ENCODE measurements around the gene TTC38. TPM values are rescaled to one million over a fixed set of nuclear protein-coding genes. Genes with fewer than 3 reads are reported as not detected.

Gene TTC38
- total RNA-seq, 1 experiment from 2014 or later = 21.9 TPM

- no peaks in the 10 kb centered on the region for H3K4me1 ChIP-seq (ENCODE audit: low read length)
- H3K36me3 ChIP-seq (ENCODE audit: insufficient read depth, low read length) = no peaks in the 10 kb centered on the region; the same call in 1 of the 2 replicates
- no peak overlapping the region for H3K4me3 ChIP-seq (ENCODE audit: low read length)
- DNase-seq = no peak
- H2AFZ ChIP-seq (ENCODE audit: low read length) = no peak overlapping the region
- no peaks in the 10 kb centered on the region for H3K9me2 ChIP-seq (replicated peaks; ENCODE audit: insufficient read depth, low read length)
- H4K20me1 ChIP-seq (ENCODE audit: insufficient read depth, low read depth, low read length) = no peaks in the 10 kb centered on the region
- H3K9ac ChIP-seq (ENCODE audit: low read length) = no peak overlapping the region
- no peak overlapping the region for H3K27ac ChIP-seq (ENCODE audit: low read length)
- H3K4me2 ChIP-seq (ENCODE audit: low read depth, low read length, poor library complexity, severe bottlenecking) = no peak overlapping the region
- H3K79me2 ChIP-seq (ENCODE audit: low read length) = no peaks in the 10 kb centered on the region
- H3K27me3 ChIP-seq (ENCODE audit: low read length) = no peaks in the 10 kb centered on the region
- no peaks in the 10 kb centered on the region for H3K9me3 ChIP-seq (ENCODE audit: low read length)
Measured at GRCh38 chr22:46240907-46241306, 26.9 kb upstream of the TTC38 start.

GRCh38 chr22:46241396-46242007 is 26.3 kb upstream of the TTC38 start:
- H3K4me2 ChIP-seq (ENCODE audit: low read depth, low read length, poor library complexity, severe bottlenecking) = no peak overlapping the region
- H2AFZ ChIP-seq (ENCODE audit: low read length) = no peak overlapping the region
- H3K27ac ChIP-seq (ENCODE audit: low read length) = no peak overlapping the region
- H3K4me1 ChIP-seq (ENCODE audit: low read length) = no peaks in the 10 kb centered on the region
- no peak overlapping the region for H3K4me3 ChIP-seq (ENCODE audit: low read length)
- no peaks in the 10 kb centered on the region for H4K20me1 ChIP-seq (ENCODE audit: insufficient read depth, low read depth, low read length)
- no peak for DNase-seq
- no peak overlapping the region for H3K9ac ChIP-seq (ENCODE audit: low read length)
- no peaks in the 10 kb centered on the region for H3K9me2 ChIP-seq (replicated peaks; ENCODE audit: insufficient read depth, low read length)
- H3K9me3 ChIP-seq (ENCODE audit: low read length) = no peaks in the 10 kb centered on the region
- no peaks in the 10 kb centered on the region; the same call in 1 of the 2 replicates for H3K36me3 ChIP-seq (ENCODE audit: insufficient read depth, low read length)
- H3K79me2 ChIP-seq (ENCODE audit: low read length) = no peaks in the 10 kb centered on the region
- H3K27me3 ChIP-seq (ENCODE audit: low read length) = no peaks in the 10 kb centered on the region

GRCh38 chr22:46242076-46242475 is 25.7 kb upstream of the TTC38 start:
- no peak for DNase-seq
- H3K4me3 ChIP-seq (ENCODE audit: low read length) = no peak overlapping the region
- H3K9me2 ChIP-seq (replicated peaks; ENCODE audit: insufficient read depth, low read length) = no peaks in the 10 kb centered on the region
- H3K4me2 ChIP-seq (ENCODE audit: low read depth, low read length, poor library complexity, severe bottlenecking) = no peak overlapping the region
- H3K79me2 ChIP-seq (ENCODE audit: low read length) = no peaks in the 10 kb centered on the region
- H3K27ac ChIP-seq (ENCODE audit: low read length) = no peak overlapping the region
- no peaks in the 10 kb centered on the region for H3K4me1 ChIP-seq (ENCODE audit: low read length)
- no peaks in the 10 kb centered on the region for H3K27me3 ChIP-seq (ENCODE audit: low read length)
- H2AFZ ChIP-seq (ENCODE audit: low read length) = no peak overlapping the region
- no peak overlapping the region for H3K9ac ChIP-seq (ENCODE audit: low read length)
- H3K36me3 ChIP-seq (ENCODE audit: insufficient read depth, low read length) = no peaks in the 10 kb centered on the region; the same call in 1 of the 2 replicates
- H4K20me1 ChIP-seq (ENCODE audit: insufficient read depth, low read depth, low read length) = no peaks in the 10 kb centered on the region
- no peaks in the 10 kb centered on the region for H3K9me3 ChIP-seq (ENCODE audit: low read length)

GRCh38 chr22:46244771-46245170 is 23.0 kb upstream of the TTC38 start:
- Histone ChIP-seq H3K4me2 (ENCODE audit: low read depth, low read length, poor library complexity, severe bottlenecking) (no peak overlapping the region), H3K4me3 (ENCODE audit: low read length) (no peak overlapping the region), H3K27me3 (ENCODE audit: low read length) (no peaks in the 10 kb centered on the region), H3K9me2 (replicated peaks; ENCODE audit: insufficient read depth, low read length) (no peaks in the 10 kb centered on the region), H3K9ac (ENCODE audit: low read length) (no peak overlapping the region), H4K20me1 (ENCODE audit: insufficient read depth, low read depth, low read length) (no peaks in the 10 kb centered on the region), H3K36me3 (ENCODE audit: insufficient read depth, low read length) (no peaks in the 10 kb centered on the region; the same call in 1 of the 2 replicates), H3K9me3 (ENCODE audit: low read length) (no peaks in the 10 kb centered on the region), H3K4me1 (ENCODE audit: low read length) (peaks cover 7% of the 10 kb centered on the region), H2AFZ (ENCODE audit: low read length) (no peak overlapping the region), H3K27ac (ENCODE audit: low read length) (no peak overlapping the region), H3K79me2 (ENCODE audit: low read length) (peaks cover 9% of the 10 kb centered on the region)
- no peak for DNase-seq

- no peak overlapping the region for H2AFZ ChIP-seq (ENCODE audit: low read length)
- no peaks in the 10 kb centered on the region for H3K27me3 ChIP-seq (ENCODE audit: low read length)
- no peak for DNase-seq
- peaks cover 9% of the 10 kb centered on the region for H3K79me2 ChIP-seq (ENCODE audit: low read length)
- no peaks in the 10 kb centered on the region for H3K9me2 ChIP-seq (replicated peaks; ENCODE audit: insufficient read depth, low read length)
- no peaks in the 10 kb centered on the region for H3K9me3 ChIP-seq (ENCODE audit: low read length)
- H3K4me1 ChIP-seq (ENCODE audit: low read length) = peaks cover 10% of the 10 kb centered on the region
- H3K4me2 ChIP-seq (ENCODE audit: low read depth, low read length, poor library complexity, severe bottlenecking) = no peak overlapping the region
- no peaks in the 10 kb centered on the region for H4K20me1 ChIP-seq (ENCODE audit: insufficient read depth, low read depth, low read length)
- H3K9ac ChIP-seq (ENCODE audit: low read length) = no peak overlapping the region
- H3K36me3 ChIP-seq (ENCODE audit: insufficient read depth, low read length) = no peaks in the 10 kb centered on the region; the same call in 1 of the 2 replicates
- H3K4me3 ChIP-seq (ENCODE audit: low read length) = no peak overlapping the region
- H3K27ac ChIP-seq (ENCODE audit: low read length) = no peak overlapping the region
Measured at GRCh38 chr22:46245511-46245910, 22.3 kb upstream of the TTC38 start.

GRCh38 chr22:46246178-46246577 is 21.6 kb upstream of the TTC38 start:
- Histone ChIP-seq H3K9me2 (replicated peaks; ENCODE audit: insufficient read depth, low read length) (no peaks in the 10 kb centered on the region), H3K27ac (ENCODE audit: low read length) (no peak overlapping the region), H3K9ac (ENCODE audit: low read length) (no peak overlapping the region), H3K36me3 (ENCODE audit: insufficient read depth, low read length) (no peaks in the 10 kb centered on the region; the same call in 1 of the 2 replicates), H4K20me1 (ENCODE audit: insufficient read depth, low read depth, low read length) (no peaks in the 10 kb centered on the region), H3K9me3 (ENCODE audit: low read length) (no peaks in the 10 kb centered on the region), H3K4me3 (ENCODE audit: low read length) (no peak overlapping the region), H3K79me2 (ENCODE audit: low read length) (peaks cover 9% of the 10 kb centered on the region), H3K27me3 (ENCODE audit: low read length) (no peaks in the 10 kb centered on the region), H3K4me1 (ENCODE audit: low read length) (peaks cover 16% of the 10 kb centered on the region), H2AFZ (ENCODE audit: low read length) (no peak overlapping the region), H3K4me2 (ENCODE audit: low read depth, low read length, poor library complexity, severe bottlenecking) (no peak overlapping the region)
- no peak for DNase-seq

GRCh38 chr22:46247443-46247975 is 20.3 kb upstream of the TTC38 start:
- Histone ChIP-seq H3K4me1 (ENCODE audit: low read length) (peaks cover 23% of the 10 kb centered on the region), H3K79me2 (ENCODE audit: low read length) (peaks cover 9% of the 10 kb centered on the region), H3K27me3 (ENCODE audit: low read length) (no peaks in the 10 kb centered on the region), H3K27ac (ENCODE audit: low read length) (no peak overlapping the region), H3K9me2 (replicated peaks; ENCODE audit: insufficient read depth, low read length) (no peaks in the 10 kb centered on the region), H3K9me3 (ENCODE audit: low read length) (no peaks in the 10 kb centered on the region), H4K20me1 (ENCODE audit: insufficient read depth, low read depth, low read length) (no peaks in the 10 kb centered on the region), H3K4me2 (ENCODE audit: low read depth, low read length, poor library complexity, severe bottlenecking) (no peak overlapping the region), H3K4me3 (ENCODE audit: low read length) (no peak overlapping the region), H3K9ac (ENCODE audit: low read length) (no peak overlapping the region), H3K36me3 (ENCODE audit: insufficient read depth, low read length) (no peaks in the 10 kb centered on the region), H2AFZ (ENCODE audit: low read length) (no peak overlapping the region)
- no peak for DNase-seq

- Histone ChIP-seq H3K79me2 (ENCODE audit: low read length) (peaks cover 9% of the 10 kb centered on the region), H3K27ac (ENCODE audit: low read length) (peak within 1 kb of the TSS; percentile 77), H3K4me3 (ENCODE audit: low read length) (peak within 1 kb of the TSS; percentile 97), H2AFZ (ENCODE audit: low read length) (peak within 1 kb of the TSS; percentile 89; the same call in 1 of the 2 replicates), H3K9me2 (replicated peaks; ENCODE audit: insufficient read depth, low read length) (no peaks in the 10 kb centered on the region), H4K20me1 (ENCODE audit: insufficient read depth, low read depth, low read length) (no peaks in the 10 kb centered on the region), H3K27me3 (ENCODE audit: low read length) (no peaks in the 10 kb centered on the region), H3K4me1 (ENCODE audit: low read length) (peaks cover 23% of the 10 kb centered on the region), H3K4me2 (ENCODE audit: low read depth, low read length, poor library complexity, severe bottlenecking) (peak within 1 kb of the TSS; percentile 88), H3K36me3 (ENCODE audit: insufficient read depth, low read length) (no peaks in the 10 kb centered on the region), H3K9ac (ENCODE audit: low read length) (peak within 1 kb of the TSS; percentile 99), H3K9me3 (ENCODE audit: low read length) (no peaks in the 10 kb centered on the region)
- DNase-seq = peak; percentile 95
Measured at GRCh38 chr22:46250035-46250782, 17.6 kb upstream of the TTC38 start, which contains the start of gene CDPF1. CDPF1 (minus strand) TSS chr22:46250293; CDS start chr22:46248284, 2,009 bp downstream.

Data from Karpas-422 (cell line).